Measurements from ENCODE around the gene UBE2V1.
"Not testable (repeated sequence)": the region's sequence is repeated elsewhere in the genome, so short reads cannot be mapped to it uniquely, and the experiment has no call there.

UBE2V1 gene

DNA sequence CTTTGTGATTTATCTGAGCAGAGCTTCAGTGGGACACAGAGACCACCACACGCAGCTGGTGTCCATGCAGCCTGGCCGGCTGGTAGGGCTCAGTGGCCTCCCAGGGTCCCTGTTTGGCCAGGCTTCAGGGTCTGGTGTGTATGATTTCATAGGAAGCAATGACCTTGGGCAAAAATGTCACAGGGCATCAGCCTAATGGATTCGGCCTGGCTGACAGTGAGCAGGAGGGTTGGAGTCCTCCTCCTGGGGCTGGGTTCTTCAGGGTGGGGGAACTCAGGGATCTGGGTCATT is 47.7 kb downstream of the UBE2V1 start:
- TF ChIP-seq, protein P1, sequence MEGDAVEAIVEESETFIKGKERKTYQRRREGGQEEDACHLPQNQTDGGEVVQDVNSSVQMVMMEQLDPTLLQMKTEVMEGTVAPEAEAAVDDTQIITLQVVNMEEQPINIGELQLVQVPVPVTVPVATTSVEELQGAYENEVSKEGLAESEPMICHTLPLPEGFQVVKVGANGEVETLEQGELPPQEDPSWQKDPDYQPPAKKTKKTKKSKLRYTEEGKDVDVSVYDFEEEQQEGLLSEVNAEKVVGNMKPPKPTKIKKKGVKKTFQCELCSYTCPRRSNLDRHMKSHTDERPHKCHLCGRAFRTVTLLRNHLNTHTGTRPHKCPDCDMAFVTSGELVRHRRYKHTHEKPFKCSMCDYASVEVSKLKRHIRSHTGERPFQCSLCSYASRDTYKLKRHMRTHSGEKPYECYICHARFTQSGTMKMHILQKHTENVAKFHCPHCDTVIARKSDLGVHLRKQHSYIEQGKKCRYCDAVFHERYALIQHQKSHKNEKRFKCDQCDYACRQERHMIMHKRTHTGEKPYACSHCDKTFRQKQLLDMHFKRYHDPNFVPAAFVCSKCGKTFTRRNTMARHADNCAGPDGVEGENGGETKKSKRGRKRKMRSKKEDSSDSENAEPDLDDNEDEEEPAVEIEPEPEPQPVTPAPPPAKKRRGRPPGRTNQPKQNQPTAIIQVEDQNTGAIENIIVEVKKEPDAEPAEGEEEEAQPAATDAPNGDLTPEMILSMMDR (IDR thresholded peaks at IDR 0.05; ENCODE audit: control insufficient read depth, insufficient read depth, low read depth, low read length, missing control alignments) = no peak
- DNase-seq (ENCODE audit: low read depth) = no peak

DNA sequence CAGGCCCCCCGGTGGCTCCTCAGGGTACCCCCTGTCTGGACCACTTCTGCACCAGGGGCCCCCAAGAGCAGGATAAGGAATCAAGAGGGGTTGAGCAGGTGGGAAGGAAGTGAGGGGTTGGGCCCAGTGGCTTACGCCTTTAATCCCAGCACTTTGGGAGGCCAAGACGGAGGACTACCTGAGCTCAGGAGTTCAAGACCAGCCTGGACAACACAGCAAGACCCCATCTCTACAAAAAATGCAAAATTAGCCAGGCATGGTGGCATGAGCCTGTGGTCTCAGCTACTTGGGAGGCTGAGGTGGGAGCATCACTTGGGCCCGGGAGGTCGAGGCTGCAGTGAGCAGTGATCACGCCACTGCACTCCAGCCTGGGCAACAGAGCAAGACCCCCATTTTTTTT is 49.2 kb downstream of the UBE2V1 start:
- H3K4me3 ChIP-seq (ENCODE audit: control insufficient read depth, low read depth, low read length); DNase-seq (ENCODE audit: low read depth): not testable (repeated sequence)

More for the DNA sequence above, 47.7 kb downstream of the UBE2V1 start:
- H3K4me3 ChIP-seq (ENCODE audit: control insufficient read depth, low read depth, low read length) = no peak overlapping the region

DNA sequence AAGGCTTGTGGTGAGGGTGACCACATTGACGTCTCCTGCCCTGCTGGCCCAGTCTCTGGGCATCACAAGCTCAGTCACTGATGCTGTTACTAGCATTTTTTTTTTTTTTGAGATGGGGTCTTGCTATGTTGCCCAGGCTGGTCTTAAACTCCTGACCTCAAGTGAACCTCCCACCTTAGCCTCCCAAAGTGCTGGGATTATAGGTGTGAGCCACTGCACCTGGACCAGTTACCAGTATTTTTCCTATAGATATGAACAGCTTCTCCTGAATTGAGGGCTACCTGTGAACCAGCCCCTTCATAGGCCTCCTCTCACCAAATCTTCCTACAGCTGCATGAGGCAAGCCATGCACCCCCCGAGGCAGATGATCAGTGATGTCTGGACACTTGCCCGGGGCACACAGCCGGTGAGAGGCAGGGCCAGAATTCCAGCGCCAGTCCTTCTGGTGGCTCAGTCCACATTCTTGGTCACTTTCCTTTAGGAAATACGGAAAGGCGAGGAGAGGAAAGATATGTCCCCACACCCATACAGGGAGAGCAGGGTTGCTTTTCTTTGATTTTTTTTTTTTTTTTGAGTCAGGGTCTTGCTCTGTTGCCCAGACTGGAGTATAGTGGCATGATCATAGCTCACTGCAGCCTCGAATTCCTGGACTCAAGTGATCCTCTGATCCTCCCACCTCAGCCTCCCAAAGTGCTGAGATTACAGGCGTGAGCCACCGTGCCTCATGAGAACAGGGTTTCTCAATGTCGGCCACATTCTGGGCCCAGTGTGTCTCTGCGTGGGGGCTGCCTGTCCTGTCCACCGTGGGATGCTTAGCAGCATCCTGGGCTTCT is 50.7 kb downstream of the UBE2V1 start:
- H3K4me3 ChIP-seq (ENCODE audit: control insufficient read depth, low read depth, low read length) = no peak overlapping the region
- TF ChIP-seq, protein P1 (IDR thresholded peaks at IDR 0.05; ENCODE audit: control insufficient read depth, insufficient read depth, low read depth, low read length, missing control alignments) = no peak
- no peak for DNase-seq (ENCODE audit: low read depth)

DNA sequence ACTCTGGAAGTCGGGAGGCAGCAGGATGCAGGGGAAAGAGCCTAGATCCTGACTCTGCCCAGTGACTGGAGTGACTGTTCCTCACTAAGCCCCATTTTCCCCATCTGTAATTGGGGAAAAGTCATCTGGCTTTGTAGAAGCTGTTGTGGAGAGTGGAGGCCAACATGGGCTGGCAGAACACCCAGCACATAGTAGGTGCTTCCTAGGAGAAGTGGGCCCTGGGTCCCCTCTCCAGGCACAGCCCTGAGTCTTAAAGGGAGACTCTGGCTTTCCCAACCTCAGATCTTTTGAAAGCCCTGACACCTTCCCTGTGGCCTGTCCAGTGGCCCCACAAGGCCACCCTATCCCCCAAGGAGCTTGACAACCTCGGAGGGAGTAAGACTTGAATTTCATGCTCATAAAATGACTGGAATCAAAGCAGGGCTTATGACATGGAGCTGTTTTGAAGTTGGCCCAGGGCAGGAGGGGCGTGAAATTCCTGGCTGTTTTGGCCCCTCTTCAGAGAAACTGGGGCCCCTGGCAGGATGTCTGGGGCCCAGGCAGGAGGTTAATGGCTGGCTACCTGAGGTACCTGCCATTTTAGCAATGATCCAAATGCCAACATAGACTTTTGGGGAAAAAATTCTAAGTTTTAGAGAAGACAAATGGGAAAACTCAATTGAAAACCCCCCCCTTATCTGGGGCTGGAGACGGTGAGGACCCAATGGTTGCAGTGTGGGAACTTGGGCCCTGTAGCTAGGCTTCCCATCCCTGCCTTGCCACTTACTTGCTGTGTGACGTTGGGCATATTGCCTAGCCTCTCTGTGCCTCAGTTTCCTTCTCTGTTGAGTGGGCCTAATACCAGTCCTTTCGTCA is 51.6 kb downstream of the UBE2V1 start:
- no peak overlapping the region for H3K4me3 ChIP-seq (ENCODE audit: control insufficient read depth, low read depth, low read length)

DNA sequence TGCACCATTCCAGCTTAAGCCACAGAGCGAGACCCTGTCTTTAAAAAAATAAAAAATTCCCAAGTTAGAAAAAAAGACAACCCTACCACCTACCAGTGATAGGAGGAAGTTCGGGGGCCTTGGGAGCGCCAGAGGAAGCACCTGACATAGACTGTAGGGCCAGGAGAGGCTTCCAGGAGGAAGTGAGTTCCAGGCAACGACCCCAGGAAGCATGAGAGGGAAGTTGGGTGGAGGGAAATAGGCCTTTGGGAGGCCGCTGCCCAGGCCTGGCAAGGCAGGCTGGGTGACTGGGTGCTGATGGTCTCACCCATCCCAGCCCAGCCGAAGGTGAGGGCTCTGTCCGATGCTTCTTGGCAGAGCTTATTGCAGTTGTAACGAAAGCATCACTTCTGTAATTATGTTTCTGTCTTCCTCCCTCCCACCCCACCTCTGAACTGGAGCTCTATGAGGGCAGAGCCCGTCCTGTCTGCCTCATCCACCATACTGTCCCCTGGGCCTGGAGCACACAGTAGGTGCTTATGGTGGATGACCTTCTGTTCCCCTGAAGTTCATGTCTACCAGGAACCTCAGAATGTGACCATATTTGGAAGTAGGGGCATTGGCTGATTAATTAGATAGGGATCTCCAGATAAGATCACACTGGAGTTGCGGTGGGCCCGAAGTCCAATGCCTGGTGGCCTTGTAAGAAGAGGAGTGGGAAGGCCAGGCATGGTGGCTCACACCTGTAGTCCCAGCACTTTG is 54.1 kb downstream of the UBE2V1 start:
- H3K4me3 ChIP-seq (ENCODE audit: control insufficient read depth, low read depth, low read length) = no peak overlapping the region
- TF ChIP-seq, protein P1 (IDR thresholded peaks at IDR 0.05; ENCODE audit: control insufficient read depth, insufficient read depth, low read depth, low read length, missing control alignments) = no peak
- DNase-seq (ENCODE audit: low read depth) = no peak

More for the DNA sequence above, 51.6 kb downstream of the UBE2V1 start:
- TF ChIP-seq, protein P1 (IDR thresholded peaks at IDR 0.05; ENCODE audit: control insufficient read depth, insufficient read depth, low read depth, low read length, missing control alignments) = no peak
- DNase-seq (ENCODE audit: low read depth) = no peak

DNA sequence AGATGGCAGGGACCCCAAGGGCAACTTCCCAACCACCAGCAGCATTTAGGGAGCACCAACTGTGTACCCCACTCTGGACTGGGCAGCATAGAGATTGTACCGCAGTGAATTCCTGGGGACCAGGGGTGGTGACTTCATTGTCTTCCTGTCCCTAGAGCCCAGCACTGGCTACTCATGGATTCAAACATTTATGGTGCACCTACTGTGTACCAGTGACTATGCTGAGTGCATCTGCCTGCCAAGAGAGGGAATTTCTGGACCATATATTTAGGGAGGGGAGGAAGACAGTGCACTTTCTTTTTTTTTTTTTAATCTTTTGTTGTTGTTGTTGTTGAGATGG is 55.3 kb downstream of the UBE2V1 start:
- H3K4me3 ChIP-seq (ENCODE audit: control insufficient read depth, low read depth, low read length) = no peak overlapping the region
- DNase-seq (ENCODE audit: low read depth) = no peak
- TF ChIP-seq, protein P1 (IDR thresholded peaks at IDR 0.05; ENCODE audit: control insufficient read depth, insufficient read depth, low read depth, low read length, missing control alignments) = no peak
